RWPE2 (cell line): ENCODE data around the gene FOSL2.

Experiments used
- ATAC-seq: fragments of 200-7000 bp; cut with Tn5 transposase; 3 replicates; pipeline ENCODE4 v1.9.1; 2021; ENCODE audit warnings: low read depth
- DNase-seq: peaks from one replicate; pipeline ENCODE4 v3.0.0-alpha.2; 2020; ENCODE audit warnings: low spot score
- H3K27ac ChIP-seq: fragments of 450-650 bp; 2 replicates; pipeline ENCODE4 v1.5.1; 2017; ENCODE audit warnings: mild to moderate bottlenecking; ENCODE audit not compliant: poor library complexity, severe bottlenecking
- H3K27me3 ChIP-seq: fragments of 250-450 bp; sonication (Bioruptor Pico); 2 replicates; pipeline ENCODE4 v1.5.1; 2021; ENCODE audit warnings: mild to moderate bottlenecking, moderate library complexity; ENCODE audit not compliant: insufficient read depth, poor library complexity, severe bottlenecking
- H3K36me3 ChIP-seq: fragments of 250-450 bp; sonication (Bioruptor Pico); 2 replicates; pipeline ENCODE4 v1.5.1; 2020; ENCODE audit warnings: low read depth, mild to moderate bottlenecking, moderate library complexity
- H3K4me1 ChIP-seq: fragments of 250-450 bp; sonication (Bioruptor Pico); 2 replicates; pipeline ENCODE4 v1.5.1; 2021; ENCODE audit warnings: mild to moderate bottlenecking, moderate library complexity; ENCODE audit not compliant: insufficient read depth, poor library complexity, severe bottlenecking
- H3K4me3 ChIP-seq: fragments of 250-450 bp; sonication (Bioruptor Pico); 2 replicates; pipeline ENCODE4 v1.5.1; 2021; ENCODE audit warnings: mild to moderate bottlenecking, moderate library complexity; ENCODE audit not compliant: severe bottlenecking
- H3K9me3 ChIP-seq: fragments of 250-450 bp; sonication (Bioruptor Pico); 2 replicates; pipeline ENCODE4 v1.5.1; 2021; ENCODE audit warnings: mild to moderate bottlenecking, moderate library complexity; ENCODE audit not compliant: severe bottlenecking
- TF ChIP-seq, protein P1 (sequence below): fragments of 450-650 bp; IDR thresholded peaks from one replicate; pipeline ENCODE4 v1.5.1; 2017; ENCODE audit warnings: mild to moderate bottlenecking, moderate library complexity; ENCODE audit not compliant: poor library complexity, severe bottlenecking

The FOSL2 gene

DNA sequence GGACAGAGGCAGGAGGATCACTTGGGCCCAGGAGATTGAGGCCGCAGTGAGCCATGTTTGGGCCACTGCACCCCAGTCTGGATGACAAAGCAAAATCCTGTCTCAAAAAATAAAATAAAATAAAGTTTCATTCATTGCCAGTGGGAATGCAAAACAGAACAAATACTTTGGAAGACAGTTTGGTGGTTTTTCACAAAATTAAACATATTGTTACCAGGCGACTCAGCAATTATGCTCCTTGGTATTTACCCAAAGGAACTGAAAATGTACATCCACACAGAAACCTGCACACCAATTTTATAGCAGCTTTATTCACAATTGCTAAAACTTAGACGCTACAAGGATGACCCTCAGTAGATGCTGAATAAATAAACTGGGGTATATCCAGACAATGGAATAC, 35.8 kb downstream of the FOSL2 start:
- no peaks in the 10 kb centered on the region for H3K36me3 ChIP-seq
- ATAC-seq, result no peak
- H3K9me3 ChIP-seq, result no peaks in the 10 kb centered on the region
- DNase-seq, result no peak
- H3K4me3 ChIP-seq, result no peak overlapping the region
- H3K4me1 ChIP-seq, result no peaks in the 10 kb centered on the region
- no peaks in the 10 kb centered on the region for H3K27me3 ChIP-seq
- no peak overlapping the region for H3K27ac ChIP-seq
- TF ChIP-seq, protein P1, sequence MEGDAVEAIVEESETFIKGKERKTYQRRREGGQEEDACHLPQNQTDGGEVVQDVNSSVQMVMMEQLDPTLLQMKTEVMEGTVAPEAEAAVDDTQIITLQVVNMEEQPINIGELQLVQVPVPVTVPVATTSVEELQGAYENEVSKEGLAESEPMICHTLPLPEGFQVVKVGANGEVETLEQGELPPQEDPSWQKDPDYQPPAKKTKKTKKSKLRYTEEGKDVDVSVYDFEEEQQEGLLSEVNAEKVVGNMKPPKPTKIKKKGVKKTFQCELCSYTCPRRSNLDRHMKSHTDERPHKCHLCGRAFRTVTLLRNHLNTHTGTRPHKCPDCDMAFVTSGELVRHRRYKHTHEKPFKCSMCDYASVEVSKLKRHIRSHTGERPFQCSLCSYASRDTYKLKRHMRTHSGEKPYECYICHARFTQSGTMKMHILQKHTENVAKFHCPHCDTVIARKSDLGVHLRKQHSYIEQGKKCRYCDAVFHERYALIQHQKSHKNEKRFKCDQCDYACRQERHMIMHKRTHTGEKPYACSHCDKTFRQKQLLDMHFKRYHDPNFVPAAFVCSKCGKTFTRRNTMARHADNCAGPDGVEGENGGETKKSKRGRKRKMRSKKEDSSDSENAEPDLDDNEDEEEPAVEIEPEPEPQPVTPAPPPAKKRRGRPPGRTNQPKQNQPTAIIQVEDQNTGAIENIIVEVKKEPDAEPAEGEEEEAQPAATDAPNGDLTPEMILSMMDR, result no peak

DNA sequence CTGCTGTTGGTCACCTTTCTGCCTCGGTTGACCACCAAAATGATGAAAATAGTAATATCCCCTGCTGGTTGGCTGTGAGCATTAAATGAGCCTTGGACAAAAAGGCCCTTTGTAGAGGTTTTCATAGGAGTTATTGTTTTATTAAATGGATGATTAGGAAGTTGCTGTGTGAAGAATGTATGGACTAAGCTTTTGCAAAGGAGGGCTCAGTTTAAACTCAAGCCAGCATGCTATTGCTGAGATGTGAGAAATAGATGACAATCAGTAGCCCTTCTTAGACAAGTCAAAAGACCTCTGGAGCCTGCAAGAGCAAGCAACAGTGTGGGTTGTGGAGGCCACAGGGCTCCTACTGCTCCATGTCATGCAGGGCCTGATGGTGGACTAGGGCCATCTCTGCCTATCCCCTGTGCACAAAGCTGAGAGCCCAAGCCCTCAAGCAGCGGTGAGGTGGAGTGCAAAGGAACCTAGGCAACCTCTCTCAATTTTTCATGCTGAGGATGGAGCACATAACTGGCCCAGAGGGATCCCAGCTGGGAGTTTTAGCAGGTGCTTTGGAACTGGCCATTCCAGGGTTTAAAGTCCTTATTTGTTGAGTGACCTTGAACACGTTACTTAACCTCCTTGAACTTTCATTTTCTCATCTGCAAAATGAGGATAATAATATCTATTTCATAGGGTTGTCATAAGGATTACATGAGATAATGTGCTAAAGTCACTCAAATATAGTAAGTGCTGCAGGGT, 37.1 kb downstream of the FOSL2 start:
- H3K27me3 ChIP-seq, result no peaks in the 10 kb centered on the region
- no peak overlapping the region for H3K27ac ChIP-seq
- DNase-seq, result no peak
- ATAC-seq, result no peak
- H3K9me3 ChIP-seq, result no peaks in the 10 kb centered on the region
- TF ChIP-seq, protein P1, result no peak
- no peaks in the 10 kb centered on the region for H3K4me1 ChIP-seq
- no peak overlapping the region for H3K4me3 ChIP-seq
- no peaks in the 10 kb centered on the region for H3K36me3 ChIP-seq

DNA sequence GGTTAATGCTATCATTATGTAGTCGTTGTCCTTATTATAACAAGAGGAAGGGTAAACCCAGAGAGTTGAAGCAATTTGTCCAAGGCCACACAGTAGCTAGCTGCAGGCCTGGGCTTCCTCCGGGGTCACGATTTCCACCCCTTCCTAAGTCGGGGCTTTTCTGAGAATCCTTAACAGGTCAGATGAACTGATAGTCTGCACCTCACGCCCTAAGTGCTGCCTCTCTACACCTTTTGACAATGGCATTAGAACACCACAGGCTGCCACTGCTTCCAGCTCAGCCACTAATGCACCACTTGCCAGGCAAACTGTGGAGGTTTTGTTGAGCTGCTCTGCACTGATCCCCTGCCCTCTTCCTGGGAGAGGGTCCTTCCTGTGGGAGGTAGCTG, 37.7 kb downstream of the FOSL2 start:
- TF ChIP-seq, protein P1, result no peak
- H3K27ac ChIP-seq, result no peak overlapping the region
- H3K27me3 ChIP-seq, result no peaks in the 10 kb centered on the region
- DNase-seq (no peak), ATAC-seq (no peak)
- H3K4me3 ChIP-seq, result no peak overlapping the region
- no peaks in the 10 kb centered on the region for H3K36me3 ChIP-seq
- H3K9me3 ChIP-seq, result no peaks in the 10 kb centered on the region
- no peaks in the 10 kb centered on the region for H3K4me1 ChIP-seq

DNA sequence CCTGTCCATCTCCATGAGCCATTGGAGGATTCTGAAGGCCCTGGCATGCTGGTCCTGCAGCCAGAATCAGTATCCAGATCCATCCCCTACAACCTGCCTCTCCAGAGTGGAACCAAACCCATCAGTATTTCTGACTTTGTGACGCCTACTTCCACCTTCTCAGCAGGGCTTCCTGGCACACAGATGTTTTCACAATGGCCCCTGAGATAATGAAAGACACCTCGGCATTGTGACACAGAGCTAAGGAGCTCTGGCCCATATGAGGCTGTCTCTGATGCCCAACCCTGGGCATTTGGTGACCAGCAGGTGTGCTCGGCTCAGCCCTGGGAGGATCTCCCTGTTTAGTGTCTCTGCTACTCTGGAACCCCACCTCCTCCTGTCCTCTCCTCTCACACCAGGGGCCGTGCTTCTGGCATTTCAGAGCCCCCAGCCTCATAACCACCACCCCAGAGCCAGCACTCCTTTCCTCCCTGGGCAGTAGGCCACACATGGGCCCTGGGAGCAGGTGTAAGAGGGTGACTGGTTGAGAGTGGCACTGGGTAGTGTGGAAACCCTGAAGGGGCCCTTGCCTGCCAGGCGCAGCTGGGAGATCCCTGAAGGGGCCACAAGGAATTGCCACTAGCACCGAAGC, 38.2 kb downstream of the FOSL2 start:
- Histone ChIP-seq H3K27me3 (no peaks in the 10 kb centered on the region), H3K36me3 (no peaks in the 10 kb centered on the region), H3K9me3 (no peaks in the 10 kb centered on the region), H3K27ac (no peak overlapping the region), H3K4me1 (peaks cover 2% of the 10 kb centered on the region), H3K4me3 (no peak overlapping the region)
- TF ChIP-seq, protein P1, result no peak
- no peak for DNase-seq
- no peak; the same call in 2 of the 3 replicates for ATAC-seq

DNA sequence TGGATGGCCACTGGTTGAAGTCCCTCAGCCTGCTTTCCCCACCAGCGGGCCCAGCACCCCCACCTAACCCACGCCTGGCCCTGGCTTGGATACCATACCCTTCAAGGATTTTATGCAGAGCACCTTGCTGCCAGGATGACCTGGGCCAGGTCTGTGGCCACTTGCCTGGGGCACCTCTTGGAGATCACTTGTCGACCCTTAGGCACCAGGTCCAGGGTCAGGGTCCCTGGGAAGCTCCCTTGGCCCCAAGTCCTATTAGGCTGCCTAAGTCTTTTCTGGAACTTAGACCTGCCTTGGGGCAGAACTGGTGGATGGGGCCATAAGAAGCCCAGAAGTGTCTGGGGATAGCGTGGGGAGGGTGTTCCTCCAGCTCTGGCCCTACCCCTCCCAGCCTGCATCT, 39.1 kb downstream of the FOSL2 start:
- ATAC-seq, result no peak

More for the DNA sequence above, 39.1 kb downstream of the FOSL2 start:
- Histone ChIP-seq H3K4me3 (no peak overlapping the region), H3K4me1 (peaks cover 10% of the 10 kb centered on the region), H3K36me3 (no peaks in the 10 kb centered on the region), H3K9me3 (no peaks in the 10 kb centered on the region), H3K27me3 (no peaks in the 10 kb centered on the region), H3K27ac (no peak overlapping the region)
- TF ChIP-seq, protein P1, result no peak
- no peak for DNase-seq
